ENCODE results near the gene TMEM178B. TPM values are rescaled to one million over a fixed set of nuclear protein-coding genes. Genes with fewer than 3 reads are reported as not detected.
"Not testable (repeated sequence)": the region's sequence is repeated elsewhere in the genome, so short reads cannot be mapped to it uniquely, and the experiment has no call there.

Gene TMEM178B
- under 1 TPM; 0.92 to 0.95 TPM for total RNA-seq

GRCh38 chr7:141073641-141074161, at the start of gene TMEM178B:
Gene TMEM178B, plus strand, starts transcription at chr7:141074064.
- H3K9me3 ChIP-seq = no peaks in the 10 kb centered on the region
- DNase-seq (ENCODE audit: low spot score) (no peak), ATAC-seq (ENCODE audit: insufficient number of reproducible peaks, low FRiP score, low read depth) (no peak)
- H3K36me3 ChIP-seq = no peaks in the 10 kb centered on the region
- peak within 1 kb of the TSS; percentile 67 for H3K4me3 ChIP-seq
- peaks cover 5% of the 10 kb centered on the region for H3K27me3 ChIP-seq (replicated peaks; ENCODE audit: insufficient read depth)
- peaks cover 9 to 36% of the 10 kb centered on the region in 2 donors for H3K4me1 ChIP-seq (ENCODE audit: control insufficient read depth in 1 of 2, low read depth in 2 of 2)
- no peak for TF ChIP-seq CTCF (IDR thresholded peaks at IDR 0.05)
- H3K27ac ChIP-seq = no peak within 1 kb of the TSS

GRCh38 chr7:141024668-141025067, 49.2 kb upstream of the TMEM178B start:
- Histone ChIP-seq H3K27me3 (replicated peaks; ENCODE audit: insufficient read depth) (no peaks in the 10 kb centered on the region), H3K36me3 (no peaks in the 10 kb centered on the region), H3K27ac (no peak overlapping the region), H3K4me1 (ENCODE audit: control insufficient read depth in 1 of 2, low read depth in 2 of 2) (no peaks in the 10 kb centered on the region), H3K4me3 (no peak overlapping the region), H3K9me3 (peaks cover 3% of the 10 kb centered on the region)
- no peak for ATAC-seq (ENCODE audit: insufficient number of reproducible peaks, low FRiP score, low read depth)
- no peak for DNase-seq (ENCODE audit: low spot score)
- no peak for TF ChIP-seq CTCF (IDR thresholded peaks at IDR 0.05)

- Histone ChIP-seq H3K4me3 (no peak overlapping the region), H3K27me3 (replicated peaks; ENCODE audit: insufficient read depth) (no peaks in the 10 kb centered on the region), H3K4me1 (ENCODE audit: control insufficient read depth in 1 of 2, low read depth in 2 of 2) (no peaks in the 10 kb centered on the region), H3K36me3 (no peaks in the 10 kb centered on the region), H3K27ac (no peak overlapping the region), H3K9me3 (peaks cover 3% of the 10 kb centered on the region)
- DNase-seq (ENCODE audit: low spot score) (no peak), ATAC-seq (ENCODE audit: insufficient number of reproducible peaks, low FRiP score, low read depth) (no peak)
- no peak for TF ChIP-seq CTCF (IDR thresholded peaks at IDR 0.05)
Measured at GRCh38 chr7:141027043-141027442, 46.8 kb upstream of the TMEM178B start.

GRCh38 chr7:141028767-141029166, 45.1 kb upstream of the TMEM178B start:
- H3K4me3 ChIP-seq = no peak overlapping the region
- H3K27me3 ChIP-seq (replicated peaks; ENCODE audit: insufficient read depth) = no peaks in the 10 kb centered on the region
- no peaks in the 10 kb centered on the region for H3K4me1 ChIP-seq (ENCODE audit: control insufficient read depth in 1 of 2, low read depth in 2 of 2)
- no peak overlapping the region for H3K27ac ChIP-seq
- H3K9me3 ChIP-seq = peaks cover 3% of the 10 kb centered on the region
- no peak for TF ChIP-seq CTCF (IDR thresholded peaks at IDR 0.05)
- H3K36me3 ChIP-seq = no peaks in the 10 kb centered on the region
- DNase-seq (ENCODE audit: low spot score) (no peak), ATAC-seq (ENCODE audit: insufficient number of reproducible peaks, low FRiP score, low read depth) (no peak)

- DNase-seq (ENCODE audit: low spot score); H3K36me3 ChIP-seq; ATAC-seq (ENCODE audit: insufficient number of reproducible peaks, low FRiP score, low read depth); H3K4me1 ChIP-seq (ENCODE audit: control insufficient read depth in 1 of 2, low read depth in 2 of 2); H3K9me3 ChIP-seq; H3K27me3 ChIP-seq (replicated peaks; ENCODE audit: insufficient read depth); H3K27ac ChIP-seq; H3K4me3 ChIP-seq: not testable (repeated sequence)
Measured at GRCh38 chr7:141032539-141033323, 41.1 kb upstream of the TMEM178B start.

GRCh38 chr7:141038100-141038499, 35.8 kb upstream of the TMEM178B start:
- H3K4me3 ChIP-seq; ATAC-seq (ENCODE audit: insufficient number of reproducible peaks, low FRiP score, low read depth); H3K27ac ChIP-seq; H3K4me1 ChIP-seq (ENCODE audit: control insufficient read depth in 1 of 2, low read depth in 2 of 2); H3K9me3 ChIP-seq; H3K36me3 ChIP-seq; H3K27me3 ChIP-seq (replicated peaks; ENCODE audit: insufficient read depth); DNase-seq (ENCODE audit: low spot score): not testable (repeated sequence)
